ENCODE data around the gene ZNF17.

ZNF17 gene

DNA sequence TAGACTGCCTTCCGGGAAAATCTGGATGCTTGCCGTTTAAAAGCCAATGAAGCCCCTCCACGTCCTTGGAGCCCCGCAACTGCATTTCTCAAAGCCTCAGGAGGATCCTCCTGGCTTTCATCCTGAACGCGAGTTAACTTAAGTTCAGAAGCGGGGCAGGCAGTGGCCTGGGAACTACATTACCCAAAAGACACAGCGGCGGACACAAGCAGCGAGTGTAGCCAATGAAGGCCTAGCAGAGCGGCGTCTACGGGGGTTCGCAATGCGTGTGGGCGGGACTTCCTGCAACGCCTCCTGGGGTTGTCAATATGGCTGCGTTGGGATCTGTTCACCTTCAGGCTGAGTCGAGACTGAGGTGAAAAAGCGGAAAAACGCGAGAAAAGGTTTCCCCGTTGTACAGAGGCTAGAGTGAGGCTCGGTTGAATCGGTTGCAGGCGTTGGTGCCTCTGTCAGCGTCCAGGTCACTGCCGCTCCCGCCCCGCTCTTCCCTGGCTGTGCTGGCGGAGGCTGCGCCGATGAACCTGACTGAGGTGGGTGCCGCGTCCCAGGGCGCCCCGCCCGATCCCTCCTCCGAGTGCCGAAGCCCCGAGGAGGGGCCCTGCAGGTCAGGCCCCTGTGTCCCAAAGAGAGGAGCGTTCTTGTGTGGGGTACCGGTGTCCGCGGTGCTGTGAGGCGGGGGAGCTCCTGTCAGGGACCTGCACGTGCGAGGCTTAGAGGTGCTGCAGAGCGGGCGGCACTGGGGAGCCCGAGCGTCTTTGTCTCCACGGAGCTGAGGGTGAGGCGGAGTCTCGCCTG is at the start of gene ZNF17:
Gene ZNF17 (plus strand): TSS at position 285 of the 795 bp plus-strand sequence. CDS start 2,455 bp downstream, outside the sequence.
- Histone ChIP-seq H3K9me3 (replicated peaks; ENCODE audit: insufficient read depth, low read length) (no peaks in the 10 kb centered on the region), H3K4me2 (ENCODE audit: low read depth, low read length) (peak within 1 kb of the TSS; percentile 96), H2AFZ (ENCODE audit: low read length) (peak within 1 kb of the TSS; percentile 67), H3K9me2 (replicated peaks; ENCODE audit: insufficient read depth, low read length) (no peaks in the 10 kb centered on the region), H3K9ac (ENCODE audit: low read length) (peak within 1 kb of the TSS; percentile 75), H3F3A (ENCODE audit: insufficient read depth, low read length) (no peaks in the 10 kb centered on the region), H3K36me3 (replicated peaks; ENCODE audit: insufficient read depth, low read length) (no peaks in the 10 kb centered on the region), H3K4me3 (ENCODE audit: low read length) (peak within 1 kb of the TSS; percentile 91), H4K20me1 (ENCODE audit: insufficient read depth, low read length) (no peaks in the 10 kb centered on the region), H3K4me1 (ENCODE audit: low read length) (peaks cover 11% of the 10 kb centered on the region), H3K27ac (ENCODE audit: low read length) (no peak within 1 kb of the TSS), H3K79me2 (ENCODE audit: low read length) (peaks cover 34% of the 10 kb centered on the region), H3K27me3 (replicated peaks; ENCODE audit: insufficient read depth, low read length) (no peaks in the 10 kb centered on the region)
- DNase-seq, result peak; percentile 96
- no peak for TF ChIP-seq EZH2 (optimal IDR thresholded peaks at IDR 0.05; ENCODE audit: low read depth, low read length)
- TF ChIP-seq, protein P1, sequence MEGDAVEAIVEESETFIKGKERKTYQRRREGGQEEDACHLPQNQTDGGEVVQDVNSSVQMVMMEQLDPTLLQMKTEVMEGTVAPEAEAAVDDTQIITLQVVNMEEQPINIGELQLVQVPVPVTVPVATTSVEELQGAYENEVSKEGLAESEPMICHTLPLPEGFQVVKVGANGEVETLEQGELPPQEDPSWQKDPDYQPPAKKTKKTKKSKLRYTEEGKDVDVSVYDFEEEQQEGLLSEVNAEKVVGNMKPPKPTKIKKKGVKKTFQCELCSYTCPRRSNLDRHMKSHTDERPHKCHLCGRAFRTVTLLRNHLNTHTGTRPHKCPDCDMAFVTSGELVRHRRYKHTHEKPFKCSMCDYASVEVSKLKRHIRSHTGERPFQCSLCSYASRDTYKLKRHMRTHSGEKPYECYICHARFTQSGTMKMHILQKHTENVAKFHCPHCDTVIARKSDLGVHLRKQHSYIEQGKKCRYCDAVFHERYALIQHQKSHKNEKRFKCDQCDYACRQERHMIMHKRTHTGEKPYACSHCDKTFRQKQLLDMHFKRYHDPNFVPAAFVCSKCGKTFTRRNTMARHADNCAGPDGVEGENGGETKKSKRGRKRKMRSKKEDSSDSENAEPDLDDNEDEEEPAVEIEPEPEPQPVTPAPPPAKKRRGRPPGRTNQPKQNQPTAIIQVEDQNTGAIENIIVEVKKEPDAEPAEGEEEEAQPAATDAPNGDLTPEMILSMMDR (IDR thresholded peaks at IDR 0.05; ENCODE audit: low read length), result no peak
- no peak for TF ChIP-seq EZH2phosphoT487 (IDR thresholded peaks at IDR 0.05; ENCODE audit: low read length)

- peaks cover 5% of the 10 kb centered on the region; the same call in 1 of the 2 replicates for H3F3A ChIP-seq (ENCODE audit: insufficient read depth, low read length)
- no peak for TF ChIP-seq EZH2phosphoT487 (IDR thresholded peaks at IDR 0.05; ENCODE audit: low read length)
- TF ChIP-seq, protein P1 (IDR thresholded peaks at IDR 0.05; ENCODE audit: low read length), result no peak
- TF ChIP-seq EZH2 (optimal IDR thresholded peaks at IDR 0.05; ENCODE audit: low read depth, low read length), result no peak
- peaks cover 5% of the 10 kb centered on the region for H3K36me3 ChIP-seq (replicated peaks; ENCODE audit: insufficient read depth, low read length)
- H3K27ac ChIP-seq (ENCODE audit: low read length), result no peak overlapping the region
- H3K4me1 ChIP-seq (ENCODE audit: low read length), result no peaks in the 10 kb centered on the region
- H4K20me1 ChIP-seq (ENCODE audit: insufficient read depth, low read length), result no peaks in the 10 kb centered on the region
- peak overlapping the region; percentile 61; the same call in 1 of the 2 replicates for H3K4me2 ChIP-seq (ENCODE audit: low read depth, low read length)
- no peak for DNase-seq
- H3K4me3 ChIP-seq (ENCODE audit: low read length), result peak overlapping the region; percentile 60
- no peaks in the 10 kb centered on the region for H3K9me2 ChIP-seq (replicated peaks; ENCODE audit: insufficient read depth, low read length)
- peak overlapping the region; percentile 84 for H2AFZ ChIP-seq (ENCODE audit: low read length)
- H3K79me2 ChIP-seq (ENCODE audit: low read length), result peaks cover 7% of the 10 kb centered on the region; the same call in 1 of the 2 replicates
- H3K9me3 ChIP-seq (replicated peaks; ENCODE audit: insufficient read depth, low read length), result no peaks in the 10 kb centered on the region
- H3K9ac ChIP-seq (ENCODE audit: low read length), result no peak overlapping the region
- no peaks in the 10 kb centered on the region for H3K27me3 ChIP-seq (replicated peaks; ENCODE audit: insufficient read depth, low read length)
Measured at GRCh38 chr19:57362419-57362818, 48.5 kb upstream of the ZNF17 start.

- Histone ChIP-seq H3K79me2 (ENCODE audit: low read length) (peaks cover 7% of the 10 kb centered on the region; the same call in 1 of the 2 replicates), H2AFZ (ENCODE audit: low read length) (peak within 1 kb of the TSS; percentile 84), H3K9ac (ENCODE audit: low read length) (peak within 1 kb of the TSS; percentile 69), H3K27me3 (replicated peaks; ENCODE audit: insufficient read depth, low read length) (no peaks in the 10 kb centered on the region), H3K36me3 (replicated peaks; ENCODE audit: insufficient read depth, low read length) (no peaks in the 10 kb centered on the region), H3K4me1 (ENCODE audit: low read length) (no peaks in the 10 kb centered on the region), H4K20me1 (ENCODE audit: insufficient read depth, low read length) (no peaks in the 10 kb centered on the region), H3K4me3 (ENCODE audit: low read length) (peak within 1 kb of the TSS; percentile 72), H3K27ac (ENCODE audit: low read length) (peak within 1 kb of the TSS; percentile 57; the same call in 1 of the 2 replicates), H3K9me2 (replicated peaks; ENCODE audit: insufficient read depth, low read length) (no peaks in the 10 kb centered on the region), H3F3A (ENCODE audit: insufficient read depth, low read length) (peaks cover 5% of the 10 kb centered on the region; the same call in 1 of the 2 replicates), H3K4me2 (ENCODE audit: low read depth, low read length) (peak within 1 kb of the TSS; percentile 69), H3K9me3 (replicated peaks; ENCODE audit: insufficient read depth, low read length) (no peaks in the 10 kb centered on the region)
- TF ChIP-seq EZH2phosphoT487 (IDR thresholded peaks at IDR 0.05; ENCODE audit: low read length) (no peak), EZH2 (optimal IDR thresholded peaks at IDR 0.05; ENCODE audit: low read depth, low read length) (no peak)
- TF ChIP-seq, protein P1 (IDR thresholded peaks at IDR 0.05; ENCODE audit: low read length), result no peak
- DNase-seq, result peak; percentile 99
Measured at GRCh38 chr19:57362997-57363687, 47.8 kb upstream of the ZNF17 start, which contains the start of the genes TRAPPC2B and ZNF547. Gene TRAPPC2B, plus strand, starts transcription at chr19:57363551. Its CDS starts 1,283 bp downstream, at chr19:57364834. Gene ZNF547, plus strand, starts transcription at chr19:57363551. Its CDS starts 5,005 bp downstream, at chr19:57368556.

Data from MM.1S (cell line).